ENCODE data around the gene MPEG1.

Gene MPEG1, protein sequence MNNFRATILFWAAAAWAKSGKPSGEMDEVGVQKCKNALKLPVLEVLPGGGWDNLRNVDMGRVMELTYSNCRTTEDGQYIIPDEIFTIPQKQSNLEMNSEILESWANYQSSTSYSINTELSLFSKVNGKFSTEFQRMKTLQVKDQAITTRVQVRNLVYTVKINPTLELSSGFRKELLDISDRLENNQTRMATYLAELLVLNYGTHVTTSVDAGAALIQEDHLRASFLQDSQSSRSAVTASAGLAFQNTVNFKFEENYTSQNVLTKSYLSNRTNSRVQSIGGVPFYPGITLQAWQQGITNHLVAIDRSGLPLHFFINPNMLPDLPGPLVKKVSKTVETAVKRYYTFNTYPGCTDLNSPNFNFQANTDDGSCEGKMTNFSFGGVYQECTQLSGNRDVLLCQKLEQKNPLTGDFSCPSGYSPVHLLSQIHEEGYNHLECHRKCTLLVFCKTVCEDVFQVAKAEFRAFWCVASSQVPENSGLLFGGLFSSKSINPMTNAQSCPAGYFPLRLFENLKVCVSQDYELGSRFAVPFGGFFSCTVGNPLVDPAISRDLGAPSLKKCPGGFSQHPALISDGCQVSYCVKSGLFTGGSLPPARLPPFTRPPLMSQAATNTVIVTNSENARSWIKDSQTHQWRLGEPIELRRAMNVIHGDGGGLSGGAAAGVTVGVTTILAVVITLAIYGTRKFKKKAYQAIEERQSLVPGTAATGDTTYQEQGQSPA

DNA sequence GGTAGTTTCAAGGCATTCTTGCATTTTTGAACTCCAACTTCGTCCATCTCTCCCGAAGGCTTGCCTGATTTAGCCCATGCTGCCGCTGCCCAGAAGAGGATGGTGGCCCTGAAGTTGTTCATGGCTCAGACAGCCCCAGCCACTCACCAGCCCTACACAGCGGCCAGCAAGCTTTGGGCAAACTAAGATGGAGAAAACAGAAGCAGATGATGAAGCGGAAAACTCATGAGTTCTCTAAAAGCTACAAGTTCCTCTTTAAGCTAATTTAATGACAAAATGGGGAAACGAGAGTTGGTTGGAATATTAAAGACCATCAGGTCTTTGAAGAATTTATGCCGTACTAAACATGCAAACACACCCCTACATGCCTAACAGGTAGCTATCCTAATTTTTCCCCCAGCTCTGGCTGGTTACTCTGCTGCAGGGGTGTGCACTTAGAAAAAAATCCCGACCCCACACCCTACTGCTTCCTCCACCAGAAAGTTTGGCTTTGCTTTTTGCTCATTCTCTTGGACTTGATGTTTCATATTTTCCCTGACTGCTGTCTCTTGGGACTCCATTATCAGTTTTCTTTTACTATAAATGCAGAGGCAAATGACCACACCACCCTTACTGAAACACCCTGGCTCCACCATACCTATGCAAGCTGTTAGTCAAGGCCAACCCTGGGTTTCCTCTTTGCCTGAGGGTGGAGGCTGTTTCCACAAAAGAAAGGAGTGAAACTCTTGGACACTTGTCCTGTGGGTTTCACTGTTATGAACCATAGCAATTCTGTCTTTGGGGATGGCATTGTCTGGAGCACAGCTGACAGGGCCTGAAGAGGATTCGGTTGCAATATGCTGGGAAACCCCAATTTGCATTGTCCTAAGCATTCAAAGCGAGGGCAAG, at the start of gene MPEG1:
Gene MPEG1, minus strand, starts transcription at position 184 of the 888 bp plus-strand sequence. Its CDS starts 62 bp downstream, at position 122.
- DNase-seq = no peak

DNA sequence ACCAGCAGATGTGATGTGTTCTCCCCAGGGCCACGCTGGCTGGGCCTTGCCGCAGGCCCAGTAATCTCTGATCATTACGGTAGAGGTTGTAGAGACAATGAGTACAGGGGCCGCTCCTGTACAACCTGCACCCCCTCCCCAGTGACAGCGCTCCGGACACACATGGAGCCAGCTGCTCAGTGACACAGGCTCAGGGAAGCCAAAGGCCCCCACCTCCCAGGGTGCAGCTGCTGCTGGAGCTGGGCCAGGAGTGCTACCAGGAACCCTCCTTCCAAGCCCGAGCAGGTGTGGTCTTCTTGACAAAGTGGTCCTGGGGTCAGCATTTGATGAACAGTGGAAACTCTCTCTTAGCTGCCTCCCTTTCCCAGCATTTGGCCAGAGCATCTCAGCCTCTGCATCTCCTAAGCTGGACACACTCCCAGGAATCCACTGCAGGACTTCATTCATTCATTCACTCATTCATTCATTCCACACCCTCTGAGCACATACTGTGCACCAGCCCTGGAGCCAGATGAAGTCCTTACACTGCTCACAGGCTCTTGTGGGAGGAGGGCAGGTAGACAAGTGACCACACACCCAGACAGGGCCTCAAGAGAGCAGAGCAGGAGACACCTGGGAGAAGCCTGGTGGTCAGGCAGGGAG, 49.6 kb upstream of the MPEG1 start:
- no peak for DNase-seq

DNA sequence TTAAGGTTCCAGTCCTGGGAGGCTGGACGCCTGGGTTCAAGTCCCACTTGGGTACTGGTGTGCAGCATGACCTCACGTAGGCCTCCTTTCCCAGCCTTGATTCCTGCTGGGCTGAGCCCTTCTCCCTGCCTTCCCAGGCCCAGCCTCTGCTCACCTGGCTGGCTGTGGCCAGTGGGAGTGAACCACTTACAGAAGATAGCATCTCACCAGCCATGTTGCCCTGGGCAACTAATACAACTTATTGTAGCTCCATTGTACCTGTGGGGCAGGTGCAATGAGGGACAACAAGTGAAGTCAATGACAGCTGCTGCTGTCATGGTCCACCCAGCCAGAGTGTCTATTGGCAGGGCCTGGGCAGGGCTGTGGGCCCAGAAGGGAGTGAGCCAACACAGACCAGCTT, 48.4 kb upstream of the MPEG1 start:
- no peak for DNase-seq

DNA sequence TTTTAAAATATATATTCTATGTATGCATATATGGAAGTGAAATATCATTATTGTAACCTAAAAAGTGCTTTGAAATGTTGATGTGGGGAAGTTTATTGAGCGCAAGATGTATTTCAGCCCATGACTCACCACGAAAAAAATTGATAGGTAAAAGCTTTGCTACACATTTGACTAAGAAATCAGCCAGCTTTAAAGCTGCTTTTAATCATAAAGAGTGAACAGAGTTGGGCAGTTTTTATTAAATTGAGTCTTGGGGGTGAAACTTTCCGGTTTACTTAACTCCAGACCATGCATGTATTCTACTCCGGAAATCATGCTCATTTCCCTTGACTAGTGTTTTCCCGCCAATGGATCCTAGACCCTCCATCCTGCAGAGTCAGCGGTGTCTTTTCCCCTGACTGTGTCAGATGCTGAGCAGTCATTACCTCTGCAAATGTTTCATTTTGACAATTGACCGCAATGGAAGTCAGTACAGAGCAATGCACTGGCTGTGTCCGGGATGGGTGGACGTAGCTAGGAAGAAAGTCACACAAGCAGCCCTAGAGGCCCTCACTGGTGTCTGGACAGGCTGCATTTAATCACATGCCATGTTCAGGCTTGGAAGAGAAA, 47.2 kb upstream of the MPEG1 start:
- DNase-seq = no peak

GRCh38 chr11:59259047-59259446, 46.3 kb upstream of the MPEG1 start:
- DNase-seq = no peak

GRCh38 chr11:59255281-59255680, 42.6 kb upstream of the MPEG1 start:
- DNase-seq = no peak

DNA sequence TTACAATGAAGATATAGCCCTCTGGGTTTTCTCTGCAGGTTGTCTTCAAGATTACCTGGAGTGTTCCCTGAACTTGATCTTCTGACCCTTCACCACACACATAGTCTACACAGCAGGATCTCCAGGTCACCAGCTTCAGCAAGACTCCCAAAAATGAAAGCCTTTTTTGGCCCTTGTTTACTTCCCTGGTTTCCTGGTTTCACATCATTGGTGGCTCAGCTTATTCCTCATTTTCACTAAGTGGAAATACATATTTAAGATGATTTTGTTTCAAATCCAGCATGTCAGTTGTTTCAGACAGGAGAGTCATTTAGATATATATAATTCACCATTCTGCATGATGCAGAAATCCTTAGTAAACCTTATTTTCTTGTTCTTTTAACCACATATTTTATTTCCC, 41.6 kb upstream of the MPEG1 start:
- DNase-seq = no peak

- no peak for DNase-seq
These were observed 40.3 kb upstream of the MPEG1 start for GRCh38 chr11:59253001-59253400.

- DNase-seq = no peak
These were observed 36.8 kb upstream of the MPEG1 start for GRCh38 chr11:59249535-59249934.

- no peak for DNase-seq
These were observed 35.0 kb upstream of the MPEG1 start for GRCh38 chr11:59247531-59248227.

DNA sequence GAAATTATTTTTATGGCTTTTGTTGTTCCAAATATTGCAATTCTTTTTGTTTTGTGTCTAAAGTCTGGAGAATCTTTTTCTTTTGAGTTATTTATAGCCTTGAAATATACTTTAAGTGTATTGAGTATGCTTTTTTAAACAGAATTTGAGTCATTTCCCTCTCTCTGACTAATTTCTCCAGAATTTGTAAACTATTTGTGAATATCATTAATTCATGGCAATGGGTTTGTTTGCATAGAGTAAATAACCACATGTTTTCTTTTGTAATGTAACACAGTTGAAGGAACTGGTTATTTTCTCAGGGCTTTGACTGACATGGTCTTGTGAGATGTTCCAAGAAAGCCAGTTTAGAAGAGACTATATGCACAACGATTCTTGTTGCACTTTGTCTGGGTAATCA, 30.9 kb upstream of the MPEG1 start:
- DNase-seq = no peak

- DNase-seq = no peak
These were observed 27.6 kb upstream of the MPEG1 start for GRCh38 chr11:59240322-59240721.

DNA sequence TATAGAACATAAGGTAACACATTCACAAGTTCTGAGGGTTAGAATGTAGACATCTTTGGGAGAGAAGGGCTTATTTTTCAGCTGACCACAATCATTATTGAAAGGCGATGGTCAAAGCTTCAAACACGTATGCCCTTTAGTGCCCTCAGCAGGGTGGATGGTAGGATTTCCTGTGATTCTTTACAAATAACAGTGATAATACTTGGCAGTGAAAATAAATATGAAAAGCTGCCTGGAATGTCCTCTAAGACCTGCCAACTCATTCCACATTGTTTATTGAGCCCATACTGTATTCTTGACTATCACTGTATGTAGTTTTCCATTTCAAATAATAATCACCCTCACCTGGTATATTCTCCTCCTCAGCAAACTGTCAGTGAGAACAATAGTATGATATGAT, 13.7 kb upstream of the MPEG1 start:
- DNase-seq = no peak

GRCh38 chr11:59225017-59225416, 12.3 kb upstream of the MPEG1 start:
- no peak for DNase-seq

- no peak for DNase-seq
These were observed 11.7 kb upstream of the MPEG1 start for GRCh38 chr11:59224351-59224928.

DNA sequence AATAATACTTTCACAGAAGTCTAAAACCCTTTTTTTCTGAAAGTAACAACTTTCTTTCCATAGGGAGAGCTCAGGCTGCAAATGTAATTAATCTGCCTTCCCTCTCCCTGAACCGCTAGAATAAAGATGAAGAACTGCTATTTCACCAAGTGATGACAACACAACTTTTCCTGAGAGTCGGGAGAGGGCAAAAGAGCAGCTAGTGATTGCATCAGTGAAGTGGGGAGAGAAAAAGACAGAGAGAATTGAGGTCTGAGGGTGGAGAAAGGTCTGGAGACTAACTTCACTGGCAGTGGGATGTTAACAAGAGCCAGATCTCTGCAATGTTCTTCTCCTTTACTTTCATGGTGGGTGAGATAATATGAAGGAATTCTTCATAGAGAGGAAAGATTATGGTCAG, 10.9 kb upstream of the MPEG1 start:
- no peak for DNase-seq

- no peak for DNase-seq
These were observed 10.4 kb upstream of the MPEG1 start for GRCh38 chr11:59223177-59223576.

DNA sequence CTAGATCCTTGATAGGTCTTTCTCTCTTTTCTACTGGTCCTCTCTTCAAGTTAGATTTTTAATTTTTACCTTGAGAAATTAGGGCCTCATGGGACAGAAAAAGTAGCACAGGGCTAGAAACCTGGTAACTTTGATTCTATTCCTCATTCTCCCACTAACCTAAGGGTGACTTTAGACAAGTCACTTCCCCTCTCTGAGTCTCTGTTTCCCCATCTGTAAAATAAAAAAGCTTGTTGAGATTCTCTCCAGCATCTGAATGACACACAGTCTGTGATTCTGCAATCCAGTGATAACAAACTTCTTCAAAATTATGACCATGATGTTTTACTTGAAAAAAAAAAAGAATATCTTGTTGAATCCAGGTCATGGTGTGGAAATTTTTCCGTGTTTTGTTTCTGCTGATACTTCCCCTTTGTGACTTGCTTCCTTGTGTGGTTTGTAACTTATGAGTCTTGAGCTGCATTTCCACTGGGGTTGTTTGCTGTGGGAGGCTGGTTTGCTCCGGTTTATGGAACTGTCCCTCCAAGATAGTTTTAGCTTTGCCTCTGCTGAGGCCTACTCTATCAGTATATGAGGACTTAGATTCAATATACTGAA, 9.8 kb upstream of the MPEG1 start:
- DNase-seq = no peak

- no peak for DNase-seq
These were observed 8.7 kb upstream of the MPEG1 start for GRCh38 chr11:59221441-59221840.

- DNase-seq = no peak
These were observed 7.1 kb upstream of the MPEG1 start for GRCh38 chr11:59219836-59220235.

- no peak for DNase-seq
These were observed 6.2 kb upstream of the MPEG1 start for GRCh38 chr11:59218893-59219292.

Measured in stimulated activated naive CD4-positive, alpha-beta T cell treated with Interleukin-2 at 50 U/mL for 16 hours (primary cell).